ENCODE data around the gene CCN6.
A peak's percentile ranks its signal among the peaks of the same experiment; 100 is the strongest.
"Not testable (repeated sequence)": the region's sequence is repeated elsewhere in the genome, so short reads cannot be mapped to it uniquely, and the experiment has no call there.

Gene CCN6

DNA sequence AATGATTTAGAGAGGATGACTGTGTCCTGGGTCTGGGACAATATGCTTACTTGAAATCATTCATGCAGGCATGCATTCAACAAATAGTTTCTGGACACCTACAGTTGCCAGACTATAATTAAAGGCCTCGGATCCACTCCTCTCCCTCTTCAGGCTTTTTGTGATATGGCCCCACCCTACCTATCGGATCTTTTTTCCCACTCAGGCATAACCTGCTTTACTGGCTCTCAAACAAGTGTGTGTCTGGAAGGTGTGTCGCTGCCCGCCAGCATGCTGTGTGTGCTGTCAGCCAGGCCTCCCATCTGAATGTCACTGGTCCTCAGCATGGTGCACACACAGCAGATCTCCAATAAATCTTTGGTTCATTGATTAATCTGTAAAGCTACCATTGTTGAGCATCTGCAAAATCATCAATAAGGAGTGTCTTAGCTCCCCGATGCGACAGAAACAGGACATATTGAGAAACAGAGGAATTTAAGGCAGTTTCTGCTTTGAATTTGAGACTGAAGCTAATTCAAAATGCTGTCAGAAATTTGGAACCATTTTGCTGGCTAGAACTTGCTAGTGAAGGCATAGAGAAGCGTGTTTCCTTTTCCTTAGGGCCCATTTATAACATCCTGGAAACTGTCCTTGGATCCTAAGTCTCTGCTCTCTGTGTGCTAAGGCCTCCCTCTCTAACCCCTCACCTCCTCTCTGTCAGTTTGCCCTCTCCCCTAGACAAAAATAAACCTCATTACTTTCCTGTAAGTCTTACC is 23.5 kb upstream of the CCN6 start:
- DNase-seq, result no peak

DNA sequence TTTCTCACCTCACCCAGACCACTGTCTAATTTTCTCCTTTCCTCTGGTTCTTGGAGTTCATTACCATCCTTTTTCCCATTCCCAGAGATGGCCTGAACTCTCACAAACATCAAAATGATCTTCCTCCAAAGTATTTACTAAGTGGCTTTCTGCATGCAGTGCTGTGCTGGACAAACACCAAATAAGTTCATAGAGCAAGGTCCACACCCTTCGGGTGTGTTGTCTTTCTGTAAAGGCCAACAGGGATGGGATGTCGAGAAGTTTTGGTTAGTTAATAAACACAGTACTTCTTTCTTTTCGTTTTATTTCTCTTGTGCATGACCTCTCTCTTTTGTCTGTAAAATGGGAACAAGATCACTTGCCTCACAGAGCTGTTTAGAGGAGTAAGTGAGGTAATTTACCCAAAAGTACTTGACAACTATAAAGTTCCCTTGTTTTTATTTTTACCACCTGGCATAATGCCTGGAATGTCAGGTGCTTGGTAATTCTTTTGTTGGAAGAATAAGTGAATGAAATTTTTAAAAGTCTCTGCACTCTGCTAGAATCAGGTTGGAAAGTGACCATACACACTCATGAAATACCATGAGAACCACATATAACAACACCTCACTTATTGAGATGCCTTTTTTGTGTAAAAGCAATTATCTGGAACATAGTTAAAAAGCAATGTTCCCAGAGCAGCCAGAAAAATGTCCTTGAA is 22.8 kb upstream of the CCN6 start:
- DNase-seq, result no peak

DNA sequence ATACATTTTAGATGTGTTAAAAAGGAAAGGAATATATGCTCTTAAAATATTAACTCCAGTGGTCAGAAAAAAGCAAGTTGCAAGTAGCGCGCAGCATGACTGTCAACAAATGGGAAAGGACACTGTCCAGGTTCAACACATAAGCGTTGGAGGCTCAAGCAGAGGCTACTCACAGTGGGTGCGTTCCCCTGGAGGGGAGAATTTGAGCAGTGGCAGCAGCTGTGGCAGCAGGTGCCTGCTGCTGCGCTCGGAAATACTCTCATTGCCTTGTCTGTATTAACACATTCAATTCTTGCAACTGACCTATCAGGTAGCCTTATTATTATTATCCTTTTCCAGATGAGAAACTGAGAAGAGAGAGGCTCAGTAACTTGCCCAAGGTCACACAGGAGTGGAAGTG is 21.9 kb upstream of the CCN6 start:
- no peak for DNase-seq

DNA sequence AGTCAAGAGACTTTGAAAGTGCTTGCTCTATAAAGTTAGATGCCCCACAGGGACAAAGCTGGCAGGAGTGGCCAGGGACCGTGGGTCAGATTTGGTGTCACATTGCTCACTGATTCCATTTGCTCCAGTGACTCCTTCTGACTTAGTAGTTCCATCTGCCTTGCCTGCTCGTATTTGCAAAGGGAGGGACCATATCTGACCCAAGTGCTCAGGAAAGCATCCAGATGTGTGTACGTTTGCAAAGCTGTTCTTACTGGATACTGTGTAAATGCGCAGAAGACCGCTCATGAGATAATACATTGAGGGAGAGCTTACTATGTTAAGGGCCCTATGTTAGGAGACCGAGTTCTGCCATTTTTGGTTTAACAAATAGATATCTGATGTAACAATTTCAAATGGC is 21.2 kb upstream of the CCN6 start:
- no peak for DNase-seq

DNA sequence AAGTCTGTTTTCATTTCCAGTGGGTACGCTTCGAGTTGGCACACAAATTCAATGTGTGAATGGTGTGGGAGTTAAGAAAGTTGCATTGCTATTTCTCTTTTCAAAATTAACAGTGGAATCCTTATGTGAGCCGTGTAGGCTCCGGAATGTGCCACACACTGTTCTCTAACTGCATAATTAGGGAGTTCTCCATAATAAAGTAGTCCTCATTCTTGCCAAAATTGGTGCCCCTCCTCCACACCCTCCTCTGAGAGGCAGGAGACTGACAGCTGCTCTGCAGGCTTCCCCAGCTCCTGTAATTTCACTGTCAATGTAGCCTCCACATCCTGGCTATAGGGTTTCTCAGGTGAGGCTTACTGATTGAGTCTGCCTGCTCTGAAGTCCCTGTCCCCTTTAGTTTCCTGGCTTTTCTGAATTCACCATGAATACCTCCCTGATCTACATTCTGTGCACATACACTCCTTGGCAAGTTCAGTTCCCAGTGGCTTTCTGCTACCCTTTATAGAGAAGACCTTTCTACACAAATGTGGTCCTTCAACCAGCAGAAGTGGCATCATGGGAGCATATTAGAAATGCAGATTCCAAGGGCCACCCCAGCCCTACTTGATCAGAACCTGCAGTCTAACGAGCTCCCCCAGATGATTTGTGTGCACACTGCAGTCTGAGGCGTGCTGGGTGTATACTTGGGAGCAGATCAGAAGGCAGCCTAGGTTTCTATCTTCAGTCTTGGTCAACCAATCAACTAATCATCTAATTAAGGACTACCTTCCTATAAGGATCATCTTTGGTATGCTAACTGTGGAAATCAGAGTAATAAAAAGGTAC is 19.9 kb upstream of the CCN6 start:
- no peak for DNase-seq

DNA sequence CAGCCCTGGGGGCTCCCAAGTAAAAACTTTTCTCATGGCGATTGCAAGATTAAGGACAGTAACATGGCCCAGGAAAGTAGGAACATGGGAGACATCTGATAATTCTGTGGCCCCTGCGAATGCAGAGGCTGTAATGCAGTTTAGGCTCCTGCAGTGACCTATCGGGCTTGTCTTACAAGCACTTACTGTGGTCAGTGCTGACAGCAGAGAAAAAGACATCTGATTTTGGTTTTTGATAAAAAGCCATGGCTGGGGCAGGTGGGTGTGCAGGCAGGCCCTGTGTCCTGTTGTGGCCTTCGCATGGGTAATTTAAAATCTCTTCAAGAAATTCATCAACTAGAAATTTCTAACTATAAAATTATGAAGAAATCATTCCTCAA is 19.3 kb upstream of the CCN6 start:
- no peak for DNase-seq

DNA sequence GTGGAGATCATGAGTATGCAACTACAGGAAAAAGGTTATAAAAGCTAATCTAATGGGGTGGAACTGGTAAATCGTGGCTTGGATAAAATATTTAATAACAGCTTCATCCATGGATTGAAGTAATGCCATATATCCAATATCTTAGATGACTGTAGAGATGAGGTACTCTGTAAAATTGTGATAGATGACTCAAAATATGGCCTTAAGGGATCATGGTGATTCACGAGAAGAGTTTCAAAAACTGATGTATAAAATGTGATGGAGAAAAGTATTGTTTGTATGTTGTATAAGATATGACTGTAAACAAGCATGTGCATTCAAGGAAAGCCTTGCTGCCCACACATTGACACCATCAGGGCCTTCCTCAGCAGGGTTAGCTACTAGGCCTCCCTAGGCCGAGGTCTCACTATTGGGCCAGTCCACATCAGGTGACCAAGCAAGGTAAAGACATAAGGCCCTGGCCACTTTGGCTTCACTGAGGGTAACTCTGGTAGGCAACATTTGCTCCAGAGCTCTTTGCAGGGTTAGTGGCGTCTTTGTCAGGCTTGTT is 17.7 kb upstream of the CCN6 start:
- no peak for DNase-seq

DNA sequence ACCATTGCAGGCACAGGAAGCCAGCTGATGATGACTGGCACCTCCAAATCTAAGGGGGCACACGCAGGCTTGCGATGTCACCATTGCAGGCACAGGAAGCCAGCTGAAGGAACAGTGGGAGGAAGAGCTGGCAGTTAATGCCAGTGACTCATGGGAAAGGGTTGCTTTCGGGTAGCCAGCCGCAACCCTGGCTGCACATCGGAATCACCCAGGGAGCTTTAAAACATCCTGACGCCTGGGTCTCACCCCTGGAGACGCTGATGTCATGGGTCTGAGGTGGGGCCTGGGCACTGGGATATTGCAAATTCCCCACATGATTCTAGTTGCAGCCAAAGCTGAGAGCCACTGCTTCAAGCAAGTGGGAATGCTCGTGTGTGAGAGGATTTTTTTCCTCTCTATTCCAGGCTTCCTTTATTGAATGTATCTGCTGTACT is 16.1 kb upstream of the CCN6 start:
- DNase-seq, result peak; percentile 66

DNA sequence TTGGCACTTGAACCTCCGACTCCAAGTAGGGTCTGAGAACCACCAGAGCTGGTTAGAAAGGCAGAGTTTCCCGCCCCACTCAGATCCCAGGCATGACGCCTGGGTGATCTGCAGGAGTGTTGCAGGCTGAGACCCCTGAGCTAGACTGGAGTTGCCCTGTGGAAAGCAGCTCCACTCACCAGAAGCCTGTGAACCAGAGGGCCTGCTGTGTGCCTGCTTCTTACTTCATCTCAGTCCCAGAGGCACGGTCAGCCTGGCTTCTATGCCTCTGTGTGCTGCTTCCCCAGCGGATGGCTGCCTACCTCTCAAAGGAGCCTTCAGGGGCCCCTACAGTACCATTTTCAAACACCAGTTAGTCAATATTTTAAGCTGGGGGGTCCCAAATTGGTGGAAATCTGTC is 15.6 kb upstream of the CCN6 start:
- DNase-seq, result no peak

DNA sequence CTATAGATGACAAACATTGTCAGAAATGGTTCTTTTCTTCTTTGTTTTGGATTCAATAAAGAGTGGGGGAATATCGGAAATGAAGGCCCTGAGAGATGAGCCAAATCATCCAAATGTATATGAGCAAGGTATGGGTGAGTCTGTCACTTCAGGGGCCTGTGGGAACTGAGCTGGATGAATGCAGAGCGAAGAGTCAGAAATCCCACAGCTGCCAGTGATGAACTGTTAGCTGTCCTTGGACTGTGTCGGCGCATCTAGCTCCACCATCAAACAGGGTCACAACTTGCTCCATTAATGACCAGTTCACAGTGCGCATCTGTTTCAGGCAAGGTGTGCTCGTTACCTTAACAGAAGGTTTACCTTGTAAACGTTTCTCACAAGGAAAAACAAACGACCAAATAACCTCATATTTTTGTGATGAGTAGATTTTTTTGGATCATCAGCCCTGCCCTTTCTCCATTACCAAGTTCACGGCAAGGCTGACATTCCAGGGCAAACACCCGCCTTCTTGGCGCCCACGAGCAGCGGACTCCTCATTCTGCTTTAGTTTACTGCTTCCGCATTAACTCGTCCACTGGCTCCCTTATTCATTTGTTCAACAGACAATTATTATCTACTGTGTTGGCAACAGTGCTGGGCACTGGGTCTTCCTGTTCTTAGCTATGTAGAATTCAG is 15.0 kb upstream of the CCN6 start:
- no peak for DNase-seq

DNA sequence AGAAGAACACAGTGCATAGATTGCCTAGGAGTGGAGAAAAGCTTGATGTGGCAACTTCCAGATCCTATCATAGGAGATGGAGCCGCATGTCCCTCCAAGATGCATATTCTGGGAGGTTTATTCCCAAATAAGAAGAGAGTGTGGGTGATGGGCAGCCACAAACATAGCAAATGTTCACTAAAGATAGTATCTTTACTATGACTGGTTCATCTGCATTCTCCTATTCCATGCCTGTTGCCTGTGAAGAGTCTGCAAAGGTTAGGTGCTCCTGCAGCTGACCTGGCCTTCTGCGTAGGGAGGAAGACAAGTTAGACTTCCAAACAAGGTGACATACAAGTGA is 14.5 kb upstream of the CCN6 start:
- no peak for DNase-seq

DNA sequence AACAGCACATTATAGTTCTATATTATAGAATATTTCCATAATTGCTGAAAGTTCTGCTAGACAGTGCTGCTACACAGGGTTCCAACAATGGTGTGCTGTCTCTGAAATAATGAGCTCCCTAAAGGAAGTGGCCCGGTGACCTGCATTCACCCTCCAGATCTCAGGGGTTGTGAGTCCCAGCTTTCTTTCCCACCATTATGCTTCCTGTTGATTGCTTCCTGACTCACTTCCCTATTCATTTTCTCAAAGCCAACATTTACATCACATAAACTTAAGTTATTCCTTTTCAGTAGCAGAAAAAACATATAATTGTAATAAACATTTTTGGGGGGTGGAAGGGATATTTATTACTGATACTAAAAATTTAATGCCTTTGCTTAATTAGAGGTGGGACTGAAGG is 12.9 kb upstream of the CCN6 start:
- DNase-seq, result no peak

DNA sequence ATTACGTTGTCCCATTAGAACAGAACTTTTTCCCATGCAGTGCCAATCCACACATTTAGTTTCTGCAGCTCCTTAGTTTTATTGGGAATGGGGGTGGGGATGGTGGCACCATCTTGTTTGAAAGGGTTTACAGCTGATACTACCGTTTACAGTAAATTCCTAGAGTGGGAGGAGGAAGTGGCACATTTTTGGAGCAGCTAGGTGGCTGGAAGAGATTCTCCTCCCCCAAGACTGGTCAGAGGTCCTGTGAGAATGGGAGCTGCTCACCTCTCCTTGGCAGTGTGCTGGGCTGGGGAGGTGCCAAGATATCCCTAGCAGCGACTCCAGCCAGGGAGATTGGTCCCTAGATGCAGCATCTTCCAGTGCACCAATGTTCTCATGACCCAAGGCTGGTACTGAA is 12.4 kb upstream of the CCN6 start:
- DNase-seq, result no peak

DNA sequence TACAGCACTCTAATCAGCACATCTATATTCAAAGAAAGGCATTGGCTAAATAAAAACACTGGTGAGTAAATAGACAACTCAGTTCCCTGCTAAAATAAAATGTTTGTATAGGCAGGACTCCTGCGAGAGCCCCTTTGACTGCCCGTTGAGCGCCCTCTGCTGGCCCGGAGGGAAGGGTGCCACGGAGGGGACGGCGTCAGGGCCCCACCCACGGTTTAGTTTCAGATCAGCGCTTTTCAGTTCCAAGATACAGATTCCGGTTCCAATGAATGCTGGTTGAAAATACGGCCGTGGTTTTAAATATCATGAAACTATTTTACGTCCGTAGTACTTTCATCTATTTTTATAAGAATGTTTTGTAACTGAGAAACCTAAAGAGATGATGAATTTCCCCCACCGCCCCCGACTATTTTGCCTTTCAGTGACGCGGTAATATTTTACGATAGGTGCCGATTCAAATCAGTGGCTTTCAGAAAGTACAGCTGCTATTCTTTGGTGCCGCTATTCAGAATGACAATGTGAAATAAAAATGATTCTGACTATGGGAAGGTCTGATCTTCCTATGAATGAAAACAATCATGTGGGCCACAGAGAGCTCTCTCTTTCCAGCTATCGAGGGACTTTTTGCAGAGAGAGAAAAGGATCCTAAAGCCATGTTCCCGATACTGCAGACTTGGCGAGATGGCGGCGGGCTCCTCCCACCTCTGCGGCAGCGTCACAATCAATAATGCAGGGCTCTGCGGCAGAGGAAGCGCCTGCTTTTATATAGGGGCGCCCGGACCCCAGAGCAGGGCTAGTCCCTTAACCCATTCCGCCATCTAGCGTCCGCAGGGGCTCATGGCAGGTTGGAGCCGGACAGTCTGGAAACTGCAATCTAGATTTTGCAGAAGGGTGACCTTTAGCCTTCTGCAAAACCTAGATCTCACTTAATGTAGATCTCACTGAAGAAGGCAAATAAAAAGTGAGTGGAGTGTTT is 10.6 kb upstream of the CCN6 start:
- DNase-seq, result peak; percentile 63

DNA sequence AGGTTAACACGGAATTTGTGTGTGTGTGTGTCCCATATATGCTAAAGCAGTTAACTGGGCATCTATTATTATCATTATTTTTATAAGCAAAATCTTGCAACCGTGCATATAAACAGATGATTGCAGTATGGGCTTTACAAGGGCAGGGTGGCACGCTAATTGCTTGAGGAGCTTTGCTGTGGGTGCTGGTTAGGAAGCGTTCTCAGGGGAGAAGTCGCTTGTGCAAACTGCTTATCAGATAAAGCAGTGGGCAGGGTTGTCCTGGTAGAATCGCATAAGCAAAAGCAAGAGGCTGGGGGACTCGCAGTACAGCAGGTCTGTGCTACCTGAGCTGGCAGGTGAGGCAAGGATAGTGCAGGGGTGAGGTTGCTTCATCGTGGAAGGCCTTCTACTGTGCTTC is 9.7 kb upstream of the CCN6 start:
- DNase-seq, result no peak

DNA sequence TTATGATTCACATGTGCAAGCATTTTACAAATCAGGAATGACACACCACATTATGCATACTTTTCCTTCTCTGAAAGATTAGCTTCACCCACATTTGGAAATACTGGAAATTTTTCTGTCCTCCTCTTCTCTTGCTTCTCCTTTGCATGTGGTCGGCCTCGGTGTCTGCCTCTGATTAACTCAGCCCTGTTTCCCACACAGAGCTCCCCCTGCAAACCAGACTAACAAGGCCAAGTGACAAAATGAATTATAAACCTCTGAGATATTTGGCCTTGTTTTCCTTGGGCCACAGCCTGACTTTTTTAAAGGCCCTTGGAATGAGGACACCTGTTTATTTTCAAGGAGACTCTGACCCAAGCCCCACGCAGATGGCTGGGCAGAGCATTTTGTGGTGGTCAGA is 9.0 kb upstream of the CCN6 start:
- DNase-seq, result no peak

DNA sequence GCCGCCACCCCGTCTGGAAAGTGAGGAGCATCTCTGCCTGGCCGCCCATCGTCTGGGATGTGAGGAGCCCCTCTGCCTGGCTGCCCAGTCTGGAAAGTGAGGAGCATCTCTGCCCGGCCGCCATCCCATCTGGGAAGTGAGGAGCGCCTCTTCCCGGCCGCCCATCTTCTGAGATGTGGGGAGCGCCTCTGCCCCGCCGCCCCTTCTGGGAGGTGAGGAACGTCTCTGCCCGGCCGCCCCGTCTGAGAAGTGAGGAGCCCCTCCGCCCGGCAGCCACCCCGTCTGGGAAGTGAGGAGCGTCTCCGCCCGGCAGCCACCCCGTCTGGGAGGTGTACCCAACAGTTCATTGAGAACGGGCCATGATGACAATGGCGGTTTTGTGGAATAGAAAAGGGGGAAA is 6.4 kb upstream of the CCN6 start:
- not testable (repeated sequence) for DNase-seq

DNA sequence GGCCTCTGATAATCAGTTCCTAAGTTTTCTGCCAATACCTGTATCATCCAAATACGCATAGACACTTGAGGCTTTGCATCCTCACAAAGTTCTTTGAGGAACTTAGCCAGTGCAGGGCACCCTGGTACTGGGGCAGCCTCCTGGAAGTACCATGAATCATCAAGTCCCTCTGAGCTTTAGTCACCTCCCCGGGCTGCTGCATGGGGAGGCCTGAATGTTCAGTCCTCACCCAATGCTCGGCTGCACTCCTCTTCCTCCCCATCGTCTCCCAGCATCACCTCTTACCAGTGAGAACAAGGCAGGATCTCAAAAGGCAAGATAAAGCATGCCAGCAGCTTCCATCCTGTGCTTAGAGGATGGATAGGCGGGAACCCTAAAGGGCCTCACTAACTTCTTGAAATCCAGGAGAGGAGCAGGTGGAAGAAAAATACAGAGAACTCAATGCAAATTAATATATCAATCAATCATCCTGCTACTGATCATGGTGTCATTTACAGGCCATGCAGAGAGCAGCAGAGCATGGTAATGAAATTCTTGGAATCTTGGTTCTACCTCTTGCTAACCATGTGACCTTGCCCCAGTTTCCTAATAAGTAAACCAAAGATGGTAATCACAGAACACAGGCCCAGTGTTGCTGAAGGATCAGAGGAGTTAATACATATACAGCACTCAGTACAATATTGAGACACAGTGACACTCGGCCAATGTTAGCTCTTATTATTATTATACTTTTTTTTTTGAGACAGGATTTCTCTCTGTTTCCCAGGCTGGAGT is 4.7 kb upstream of the CCN6 start:
- DNase-seq, result no peak

DNA sequence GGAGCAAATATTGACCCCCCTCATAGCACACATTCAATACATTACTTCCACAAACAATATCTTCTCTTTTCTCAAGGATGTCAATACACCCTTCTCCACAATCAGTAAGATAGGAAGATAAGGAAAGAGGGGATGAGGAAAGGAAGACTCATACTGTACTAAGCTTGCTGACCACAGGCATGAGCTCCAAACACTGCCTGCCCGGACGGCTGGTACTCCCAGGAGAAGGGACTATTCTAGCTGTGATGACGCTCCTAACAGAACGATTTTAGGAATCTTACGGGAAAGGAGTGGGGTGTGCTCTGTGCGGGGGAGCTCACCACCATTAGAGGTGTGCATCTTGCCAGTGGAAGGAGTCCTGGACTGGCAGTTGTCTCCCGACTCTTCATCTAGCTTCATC is 3.9 kb upstream of the CCN6 start:
- DNase-seq, result no peak

DNA sequence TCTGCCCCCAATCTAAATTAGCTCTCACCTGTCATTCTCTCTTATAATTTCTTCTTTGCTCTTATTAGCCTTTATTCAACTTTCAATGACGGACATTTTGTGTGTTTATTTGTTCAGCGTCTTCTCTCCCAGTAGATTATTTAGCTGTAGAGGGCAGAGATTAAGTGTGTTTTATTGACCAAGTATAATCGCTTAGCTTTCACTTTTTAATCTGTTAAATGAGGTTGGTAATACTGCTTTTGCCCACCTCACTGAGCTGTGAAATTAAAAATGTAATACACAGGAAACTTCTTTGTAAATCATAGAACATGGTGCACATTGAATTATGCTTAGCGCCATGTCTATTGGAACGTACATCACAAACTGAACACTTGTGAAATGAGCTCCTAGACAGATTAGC is 3.5 kb upstream of the CCN6 start:
- DNase-seq, result no peak

DNA sequence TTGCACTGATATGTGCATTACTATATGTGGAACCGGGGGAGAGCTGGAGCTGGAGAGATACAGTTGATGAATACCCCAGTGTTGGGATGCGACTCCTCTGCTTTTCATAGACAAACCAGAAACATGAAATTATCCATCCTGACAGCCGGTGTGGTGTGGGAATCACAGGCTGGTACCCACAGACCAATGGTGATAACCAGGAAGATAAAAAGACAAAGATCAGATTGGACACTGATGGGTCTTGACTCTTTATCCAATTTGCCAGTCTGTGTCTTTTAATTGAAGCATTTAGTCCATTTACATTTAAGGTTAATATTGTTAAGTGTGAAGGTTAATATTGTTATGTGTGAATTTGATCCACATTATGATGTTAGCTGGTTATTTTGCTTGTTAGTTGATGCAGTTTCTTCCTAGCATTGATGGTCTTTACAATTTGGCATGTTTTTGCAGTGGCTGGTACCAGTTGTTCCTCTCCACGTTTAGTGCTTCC is 2.6 kb upstream of the CCN6 start:
- DNase-seq, result not testable (repeated sequence)

Data from 8988T (cell line).